SK-N-DZ (cell line): ENCODE measurements around the gene UNC13B.
"Not testable (repeated sequence)": the region's sequence is repeated elsewhere in the genome, so short reads cannot be mapped to it uniquely, and the experiment has no call there.

Experiments used
- DNase-seq: peaks from one replicate; pipeline ENCODE4 v3.0.0-alpha.2; 2015; ENCODE audit warnings: low spot score

UNC13B gene

GRCh38 chr9:35163413-35163812, 1.6 kb downstream of the UNC13B start:
- DNase-seq: no peak

- no peak for DNase-seq
Measured at GRCh38 chr9:35164711-35165110, 2.9 kb downstream of the UNC13B start.

- DNase-seq: not testable (repeated sequence)
Measured at GRCh38 chr9:35167429-35167828, 5.6 kb downstream of the UNC13B start.

GRCh38 chr9:35168963-35169362, 7.2 kb downstream of the UNC13B start:
- DNase-seq: no peak

GRCh38 chr9:35172878-35173277, 11.1 kb downstream of the UNC13B start:
- peak; percentile 77 for DNase-seq

- DNase-seq: no peak
Measured at GRCh38 chr9:35177520-35177919, 15.7 kb downstream of the UNC13B start.

GRCh38 chr9:35179347-35180280, 17.8 kb downstream of the UNC13B start:
- no peak for DNase-seq

GRCh38 chr9:35180801-35181200, 19.0 kb downstream of the UNC13B start:
- no peak for DNase-seq

- not testable (repeated sequence) for DNase-seq
Measured at GRCh38 chr9:35182401-35182800, 20.6 kb downstream of the UNC13B start.

GRCh38 chr9:35182996-35183754, 21.4 kb downstream of the UNC13B start:
- DNase-seq: not testable (repeated sequence)

GRCh38 chr9:35183755-35184480, 22.1 kb downstream of the UNC13B start:
- DNase-seq: not testable (repeated sequence)

- DNase-seq: peak; percentile 27
Measured at GRCh38 chr9:35186524-35186923, 24.7 kb downstream of the UNC13B start.

GRCh38 chr9:35190203-35190602, 28.4 kb downstream of the UNC13B start:
- no peak for DNase-seq

- no peak for DNase-seq
Measured at GRCh38 chr9:35191105-35191504, 29.3 kb downstream of the UNC13B start.

GRCh38 chr9:35193762-35194161, 32.0 kb downstream of the UNC13B start:
- DNase-seq: no peak

GRCh38 chr9:35195683-35196082, 33.9 kb downstream of the UNC13B start:
- DNase-seq: no peak

GRCh38 chr9:35198191-35198590, 36.4 kb downstream of the UNC13B start:
- DNase-seq: no peak

GRCh38 chr9:35203528-35203927, 41.7 kb downstream of the UNC13B start:
- DNase-seq: no peak

GRCh38 chr9:35205340-35205739, 43.5 kb downstream of the UNC13B start:
- no peak for DNase-seq

GRCh38 chr9:35211854-35212253, 50.0 kb downstream of the UNC13B start:
- no peak for DNase-seq

GRCh38 chr9:35220659-35221338, 59.0 kb downstream of the UNC13B start:
- no peak for DNase-seq
